HG02870 (cell line): ENCODE measurements around the gene YY2.
"Not testable (repeated sequence)": the region's sequence is repeated elsewhere in the genome, so short reads cannot be mapped to it uniquely, and the experiment has no call there.

Experiments used
- ATAC-seq: cut with Tn5 transposase; IDR thresholded peaks from one replicate; pipeline ENCODE4 v1.9.1; 2021; ENCODE audit warnings: mild to moderate bottlenecking, moderate library complexity; ENCODE audit not compliant: unreplicated experiment

Gene YY2

GRCh38 chrX:21873063-21873775 lies 17.4 kb downstream of the YY2 start:
- no peak for ATAC-seq

- ATAC-seq = not testable (repeated sequence)
Measured at GRCh38 chrX:21874182-21874581, 18.4 kb downstream of the YY2 start.

DNA sequence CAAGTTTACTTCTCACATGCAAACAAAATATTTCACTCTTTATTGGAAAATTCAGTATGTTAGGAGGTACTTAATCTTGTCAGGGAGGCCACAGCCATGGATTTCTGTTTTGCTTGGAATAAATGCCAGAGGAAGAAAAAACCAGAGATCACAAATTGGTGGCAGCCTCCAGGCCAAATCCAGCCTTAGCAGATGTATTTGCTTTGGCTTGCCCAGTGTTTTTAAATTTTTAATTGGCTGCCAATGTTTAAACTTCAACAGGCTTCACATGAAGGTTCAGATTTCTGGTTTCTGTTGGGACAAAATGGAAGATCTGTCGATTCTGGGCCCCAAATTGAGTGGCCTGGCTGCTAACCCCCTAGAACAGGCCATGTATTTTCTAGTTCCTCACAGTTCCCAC lies 19.2 kb downstream of the YY2 start:
- no peak for ATAC-seq

DNA sequence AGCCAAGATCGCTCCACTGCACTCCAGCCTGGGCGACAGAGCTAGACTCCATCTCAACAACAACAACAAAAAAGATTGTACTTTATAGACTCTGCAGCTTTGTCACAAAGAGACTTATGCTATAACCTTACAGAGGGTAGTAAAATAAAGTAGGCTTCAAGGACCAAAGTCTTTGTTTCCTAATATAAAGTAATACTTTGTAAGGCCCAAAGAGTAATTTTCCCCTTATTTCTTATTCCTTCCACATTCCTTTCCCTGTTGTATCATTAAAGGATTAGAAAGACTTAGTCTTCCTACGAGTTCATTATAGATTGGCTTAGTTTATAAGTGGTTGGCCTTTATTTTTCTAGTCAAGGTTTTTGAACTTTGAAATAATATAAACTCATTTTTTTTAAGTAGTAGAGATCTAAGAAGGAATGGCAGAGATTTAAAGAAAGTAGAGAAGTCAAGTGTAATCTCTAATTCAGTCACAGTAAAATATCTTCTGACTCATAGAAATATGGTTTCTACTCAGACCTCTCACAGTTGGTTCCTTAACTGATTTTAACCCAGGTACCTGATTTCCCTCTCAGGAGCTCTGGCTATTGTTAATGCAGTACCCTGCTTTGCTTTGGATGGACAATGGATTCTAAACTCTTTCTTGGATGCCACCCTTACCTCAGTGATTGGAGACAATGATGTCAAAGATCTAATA lies 26.2 kb downstream of the YY2 start:
- no peak for ATAC-seq

GRCh38 chrX:21883258-21883657 lies 27.5 kb downstream of the YY2 start:
- ATAC-seq = no peak

DNA sequence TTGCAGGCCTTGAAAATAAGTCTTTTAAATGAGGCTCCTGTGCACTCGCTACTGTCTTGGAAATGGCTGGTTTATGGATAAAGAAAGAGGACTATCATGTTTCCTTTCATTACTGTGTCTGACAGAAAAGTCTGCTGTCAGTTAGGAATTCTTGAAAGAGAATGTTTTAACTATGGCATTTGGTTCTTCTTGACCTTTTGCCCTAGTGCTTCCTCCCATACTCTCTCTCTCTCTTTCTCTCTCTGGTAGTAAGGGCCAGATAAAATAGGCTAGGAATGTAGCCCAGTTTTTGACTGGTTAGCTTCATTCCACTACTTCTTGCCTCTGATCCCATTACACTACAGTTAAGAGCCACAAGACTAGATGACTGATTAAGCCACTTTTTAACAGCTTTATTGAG lies 29.8 kb downstream of the YY2 start:
- no peak for ATAC-seq

DNA sequence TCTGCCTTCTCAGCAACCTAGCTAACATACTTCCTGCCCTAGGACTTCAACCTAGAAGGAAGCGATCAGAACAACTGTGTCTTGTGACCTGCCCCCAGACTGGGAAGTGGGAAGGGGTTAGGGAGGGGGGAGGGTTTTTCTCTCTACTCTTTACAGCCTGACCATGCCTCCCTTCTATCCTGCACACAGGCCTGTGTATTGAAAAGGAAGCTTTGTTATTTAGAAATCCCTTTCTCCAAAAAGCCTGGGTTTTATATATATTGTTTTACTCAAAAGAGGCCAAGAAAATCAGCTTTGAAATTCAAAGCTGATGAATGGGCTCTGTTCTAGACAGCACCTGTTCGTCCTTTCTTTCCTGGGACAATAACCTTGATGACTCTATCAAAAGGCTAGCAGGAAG lies 49.5 kb downstream of the YY2 start:
- ATAC-seq = no peak

- no peak for ATAC-seq
Measured at GRCh38 chrX:21905953-21906352, 50.2 kb downstream of the YY2 start.

GRCh38 chrX:21907260-21907659 lies 51.5 kb downstream of the YY2 start:
- no peak for ATAC-seq
